Neural cell (in vitro differentiated cells): Measurements from ENCODE around the gene MAD1L1.

Experiments
- MXI1 ChIP-seq: fragments of 450-650 bp; conservative IDR thresholded peaks from 2 replicates; pipeline ENCODE4 v1.6.1; 2014; ENCODE audit warnings: antibody characterized with exemption, mild to moderate bottlenecking; ENCODE audit not compliant: poor library complexity, severe bottlenecking
- POLR2AphosphoS5 ChIP-seq: IDR thresholded peaks from 2 replicates; pipeline ENCODE4 v1.6.1; 2012
- TAF1 ChIP-seq: IDR thresholded peaks from 2 replicates; pipeline ENCODE4 v1.6.1; 2012; ENCODE audit warnings: low read depth
- TF ChIP-seq, protein P1 (sequence below): fragments of 450-650 bp; IDR thresholded peaks from 2 replicates; pipeline ENCODE4 v1.5.1; 2014; ENCODE audit warnings: antibody characterized with exemption, mild to moderate bottlenecking, moderate library complexity; ENCODE audit not compliant: poor library complexity, severe bottlenecking

DNA sequence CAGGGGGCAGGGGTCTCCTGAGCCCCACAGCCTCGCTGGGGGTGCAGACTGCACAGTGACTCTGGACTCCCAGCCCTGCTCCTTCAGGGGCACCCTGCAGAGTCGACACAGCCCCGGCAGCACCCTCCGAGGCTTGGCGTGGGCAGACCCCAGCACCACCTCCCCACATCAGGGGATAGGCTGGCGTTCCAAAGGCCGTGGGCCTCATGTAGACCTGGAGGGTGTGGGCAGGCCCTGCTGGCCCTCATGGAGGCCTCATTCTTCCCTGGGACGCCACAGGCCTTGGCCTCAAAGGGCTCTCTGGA is 296.8 kb downstream of the MAD1L1 start:
- TF ChIP-seq, protein P1, sequence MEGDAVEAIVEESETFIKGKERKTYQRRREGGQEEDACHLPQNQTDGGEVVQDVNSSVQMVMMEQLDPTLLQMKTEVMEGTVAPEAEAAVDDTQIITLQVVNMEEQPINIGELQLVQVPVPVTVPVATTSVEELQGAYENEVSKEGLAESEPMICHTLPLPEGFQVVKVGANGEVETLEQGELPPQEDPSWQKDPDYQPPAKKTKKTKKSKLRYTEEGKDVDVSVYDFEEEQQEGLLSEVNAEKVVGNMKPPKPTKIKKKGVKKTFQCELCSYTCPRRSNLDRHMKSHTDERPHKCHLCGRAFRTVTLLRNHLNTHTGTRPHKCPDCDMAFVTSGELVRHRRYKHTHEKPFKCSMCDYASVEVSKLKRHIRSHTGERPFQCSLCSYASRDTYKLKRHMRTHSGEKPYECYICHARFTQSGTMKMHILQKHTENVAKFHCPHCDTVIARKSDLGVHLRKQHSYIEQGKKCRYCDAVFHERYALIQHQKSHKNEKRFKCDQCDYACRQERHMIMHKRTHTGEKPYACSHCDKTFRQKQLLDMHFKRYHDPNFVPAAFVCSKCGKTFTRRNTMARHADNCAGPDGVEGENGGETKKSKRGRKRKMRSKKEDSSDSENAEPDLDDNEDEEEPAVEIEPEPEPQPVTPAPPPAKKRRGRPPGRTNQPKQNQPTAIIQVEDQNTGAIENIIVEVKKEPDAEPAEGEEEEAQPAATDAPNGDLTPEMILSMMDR: no peak
- TF ChIP-seq TAF1 (no peak), MXI1 (no peak), POLR2AphosphoS5 (no peak)
